Sciatic nerve (tissue), 2 donors: Measurements from ENCODE around the gene DLX1. TPM values are rescaled to one million over a fixed set of nuclear protein-coding genes. Genes with fewer than 3 reads are reported as not detected.

ENCODE experiments used
- ATAC-seq: fragments of 200-7000 bp; cut with Tn5 transposase; one replicate; pipeline ENCODE4 v1.9.1; 2020; ENCODE audit warnings: mild to moderate bottlenecking, moderate library complexity
- DNase-seq: peaks from one replicate; pipeline ENCODE4 v3.0.0-alpha.2; 2020; ENCODE audit warnings: low spot score
- intact Hi-C: fragments of 100-400 bp; cut with DNase I; formaldehyde crosslinking; loops from one replicate; pipeline ENCODE4 v1.14.2; 2022
- total RNA-seq: library from RNA; stranded (reverse); fragmentation: NEBNext Ultra II Directional; extraction: Animal tissue kit (Norgen Biotek cat#: 25700); gene quantifications from one replicate; pipeline ENCODE4 v1.2.1, GENCODE V29; 2021
- donor health status: DM: no; HTN: no; CAD: no.
- donor health status: DM: no; HTN: no; CAD: no.

The DLX1 gene
- total RNA-seq, 1 donor from 2014 or later: 0.94 TPM

DNA sequence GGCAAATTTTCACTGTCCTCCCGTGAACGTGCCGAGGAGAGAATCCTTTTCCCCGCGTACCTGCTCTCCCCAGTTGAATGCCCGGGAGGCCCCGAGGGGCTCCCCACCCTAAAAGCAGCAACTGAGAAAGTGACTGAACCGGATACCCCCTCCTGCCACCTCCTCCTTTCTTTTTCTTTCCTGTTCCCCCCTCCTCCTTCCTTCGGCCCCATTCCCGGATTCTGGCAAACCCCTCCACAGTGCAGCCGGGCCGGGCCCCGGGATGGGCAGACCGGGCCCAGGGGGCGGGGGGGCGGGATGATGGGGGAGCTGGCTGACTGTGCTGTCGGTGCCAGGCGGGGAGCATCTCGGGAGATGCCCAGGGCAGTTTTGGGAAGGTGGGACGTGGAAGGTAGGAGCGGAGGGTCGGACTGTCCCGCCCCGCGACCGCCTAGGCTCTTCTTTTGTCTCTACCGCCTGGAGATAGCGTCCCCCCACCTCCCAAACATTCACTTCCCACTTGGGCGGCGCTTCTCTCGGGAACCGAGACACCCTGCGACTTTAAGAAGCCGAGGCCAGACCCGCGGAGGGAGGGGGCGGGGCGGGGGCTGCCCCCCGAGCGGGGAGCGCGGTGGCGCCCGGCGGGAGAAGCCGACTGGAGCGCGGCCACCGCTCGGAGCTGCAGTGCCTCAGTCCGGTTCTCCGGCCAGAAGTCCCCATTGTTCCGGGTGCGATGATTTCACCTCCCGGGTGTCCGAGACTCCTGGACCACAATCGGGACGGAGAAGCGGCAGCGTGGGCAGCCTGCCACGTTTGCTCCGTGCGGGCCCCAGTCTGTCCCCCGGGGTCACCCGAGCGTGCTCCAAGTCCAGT, 9.2 kb downstream of the DLX1 start:
- ATAC-seq (peak; percentile 6), DNase-seq (peak; percentile 61)
- intact Hi-C loops: no loop called here

DNA sequence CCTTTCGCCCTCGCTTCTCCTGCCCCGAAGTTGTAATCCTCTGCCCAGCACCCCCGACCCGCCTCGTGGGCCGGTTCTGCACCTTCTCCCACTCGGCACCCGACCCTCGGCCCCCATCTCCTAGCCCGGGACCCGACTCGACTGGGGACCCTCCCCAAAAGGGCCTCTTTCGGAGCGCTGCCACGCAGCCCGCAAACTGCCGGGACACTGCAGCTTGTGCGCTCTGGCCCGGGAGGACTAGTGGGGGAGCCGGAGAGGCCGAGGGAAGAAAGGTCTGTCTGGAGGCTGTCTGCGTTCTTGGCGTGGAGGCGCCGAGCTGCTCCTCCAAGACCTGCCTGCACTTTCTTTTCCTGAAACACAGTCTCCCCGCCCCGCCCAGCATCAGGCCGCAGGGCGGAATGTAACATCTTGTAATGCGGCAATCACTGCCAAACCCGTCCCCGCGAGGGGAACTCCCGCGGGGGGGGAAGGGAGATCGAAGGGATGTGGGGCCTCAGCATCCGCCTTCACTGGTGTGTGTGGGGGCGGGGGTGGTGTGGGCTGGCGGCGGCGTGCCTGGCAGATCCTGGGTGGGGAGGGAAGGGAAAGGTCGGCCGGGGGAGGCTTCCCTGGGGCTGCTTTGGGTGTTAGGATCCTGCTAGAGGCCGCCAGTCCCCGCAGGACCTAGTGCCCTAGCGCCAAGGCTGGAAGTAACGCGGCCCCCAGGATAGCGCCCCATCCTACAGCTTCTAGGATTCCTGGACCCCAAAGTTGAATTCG, 10.0 kb downstream of the DLX1 start:
- peak; percentile 67 for DNase-seq
- ATAC-seq: peak; percentile 43
- intact Hi-C loops: no loop called here

DNA sequence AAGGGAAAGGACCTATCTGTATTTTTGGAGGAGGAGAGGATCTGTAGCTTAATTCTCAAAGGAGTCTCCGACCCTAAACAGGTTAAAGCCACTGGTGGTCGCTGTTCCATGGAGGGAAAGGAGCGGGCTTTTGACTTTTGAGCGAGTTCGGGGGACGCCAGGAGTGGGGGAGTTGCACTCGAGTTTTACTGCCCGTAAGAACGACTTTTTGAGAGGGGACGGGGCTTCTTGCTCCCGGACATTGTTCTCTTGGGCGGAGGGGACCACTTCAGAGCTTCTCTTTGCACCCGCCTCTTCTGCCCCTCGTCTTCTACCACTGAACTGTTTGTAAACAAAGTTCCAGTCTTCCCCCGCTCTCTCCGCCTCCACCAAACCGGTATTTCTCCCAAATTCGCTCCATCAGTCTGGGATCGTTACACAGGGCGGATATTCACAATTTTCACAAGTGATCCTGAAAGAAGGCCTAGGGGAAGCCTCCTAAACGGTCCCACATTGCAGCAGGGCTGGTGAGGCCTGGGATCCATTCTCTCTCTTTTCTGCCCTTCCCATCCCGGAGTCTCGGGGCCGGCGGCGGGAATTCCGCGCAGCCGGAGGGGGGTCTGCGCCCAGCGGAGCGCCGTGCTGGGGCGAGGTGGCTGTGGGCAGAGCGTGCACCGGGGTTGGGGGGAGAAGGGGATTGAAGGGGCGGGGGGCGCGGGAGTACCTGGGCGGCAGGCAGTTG, 10.8 kb downstream of the DLX1 start:
- ATAC-seq: no peak
- no peak for DNase-seq
- intact Hi-C loops: no loop called here

DNA sequence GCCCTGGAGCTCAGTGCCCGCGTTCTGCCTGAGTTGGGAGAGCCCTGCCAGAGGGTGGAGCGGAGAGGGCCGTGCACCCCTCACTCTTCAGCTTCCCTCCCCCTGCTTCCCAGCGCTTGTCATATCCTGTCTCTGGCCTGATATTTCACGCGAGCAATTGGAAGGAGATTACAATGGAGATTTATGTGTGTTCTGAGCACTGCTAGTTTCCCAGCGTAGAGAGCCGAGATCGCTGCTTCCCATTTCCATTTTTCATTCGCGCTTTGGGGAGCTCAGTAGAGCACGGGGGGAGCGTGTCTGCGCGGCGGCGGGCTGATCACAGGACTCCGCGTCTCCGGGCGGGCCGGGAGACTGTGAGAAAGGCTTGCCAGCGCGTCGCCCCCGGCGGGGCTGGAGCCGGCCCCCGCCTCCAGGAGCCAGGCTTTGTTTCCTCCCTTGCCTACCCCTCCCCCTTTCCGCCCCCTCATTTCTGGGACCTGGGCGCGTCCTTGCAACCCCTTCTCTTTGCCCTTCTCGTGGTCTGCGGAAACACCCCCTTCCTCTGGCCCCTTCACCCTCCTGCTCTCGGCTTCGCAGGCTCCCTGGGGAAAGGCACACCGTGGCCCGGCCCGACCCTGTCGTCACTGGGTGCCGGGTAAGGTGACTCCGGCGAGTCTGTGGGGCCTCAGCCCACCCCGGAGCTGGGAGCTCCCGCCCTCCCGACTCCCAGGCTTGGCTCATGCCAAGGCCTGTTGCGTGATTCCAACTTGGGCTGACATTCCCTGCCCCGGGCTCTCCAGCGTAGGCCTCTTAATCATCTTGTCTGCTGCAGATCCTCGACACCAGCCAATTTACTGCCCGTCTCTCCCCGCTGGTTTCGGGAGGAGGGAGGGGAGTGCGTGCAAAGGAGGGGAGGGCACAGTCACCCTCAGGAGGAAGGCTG, 11.6 kb downstream of the DLX1 start:
- peak; percentile 56 for DNase-seq
- intact Hi-C loops: no loop called here
- ATAC-seq: no peak

DNA sequence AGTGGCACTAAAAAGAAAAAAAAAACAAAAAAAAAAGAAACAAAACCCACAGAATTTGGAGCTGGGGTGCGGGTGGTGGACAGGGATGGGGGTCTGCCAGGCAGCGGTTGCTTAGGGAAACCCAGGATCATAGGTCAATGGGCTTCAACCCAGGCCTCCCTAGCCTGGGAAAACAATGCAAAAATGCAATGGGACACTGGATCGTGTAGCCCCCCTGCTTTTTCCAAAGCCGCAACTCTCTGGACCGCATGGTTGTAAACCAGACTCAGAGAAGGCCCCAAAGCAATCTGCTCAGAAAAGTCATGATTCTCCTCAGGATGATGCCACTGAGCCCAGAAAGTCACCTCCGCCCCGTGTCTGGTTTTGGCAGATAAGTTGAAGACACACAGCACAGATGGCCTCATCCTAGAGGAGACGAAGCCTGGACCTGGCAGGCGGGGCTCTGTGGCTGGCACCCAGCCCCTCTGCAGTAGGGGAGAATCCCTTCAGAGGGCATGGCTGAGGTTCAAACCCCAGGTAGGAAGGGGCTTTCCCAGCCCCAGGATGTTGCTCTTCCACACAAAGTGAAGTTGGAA, 12.3 kb downstream of the DLX1 start:
- ATAC-seq (no peak), DNase-seq (no peak)
- intact Hi-C loops: no loop called here

DNA sequence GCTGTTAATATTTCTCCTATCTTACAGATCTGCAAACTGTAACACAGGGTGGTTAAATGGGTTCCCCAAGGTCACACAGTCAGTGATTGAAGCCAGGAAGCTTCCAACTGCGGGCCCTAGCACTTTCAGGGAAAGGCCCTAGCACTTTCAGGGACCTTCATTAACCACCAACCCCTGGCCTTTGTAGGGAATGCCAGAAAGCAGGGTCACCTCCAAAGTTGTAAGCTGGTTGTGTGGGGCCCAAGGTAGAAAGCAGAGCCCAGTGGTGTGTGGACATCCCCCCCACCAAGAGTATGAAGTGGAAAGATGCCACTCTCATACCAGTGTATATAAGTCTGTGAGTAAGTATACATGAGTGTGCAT, 13.0 kb downstream of the DLX1 start:
- intact Hi-C loops: no loop called here
- ATAC-seq: no peak
- no peak for DNase-seq

DNA sequence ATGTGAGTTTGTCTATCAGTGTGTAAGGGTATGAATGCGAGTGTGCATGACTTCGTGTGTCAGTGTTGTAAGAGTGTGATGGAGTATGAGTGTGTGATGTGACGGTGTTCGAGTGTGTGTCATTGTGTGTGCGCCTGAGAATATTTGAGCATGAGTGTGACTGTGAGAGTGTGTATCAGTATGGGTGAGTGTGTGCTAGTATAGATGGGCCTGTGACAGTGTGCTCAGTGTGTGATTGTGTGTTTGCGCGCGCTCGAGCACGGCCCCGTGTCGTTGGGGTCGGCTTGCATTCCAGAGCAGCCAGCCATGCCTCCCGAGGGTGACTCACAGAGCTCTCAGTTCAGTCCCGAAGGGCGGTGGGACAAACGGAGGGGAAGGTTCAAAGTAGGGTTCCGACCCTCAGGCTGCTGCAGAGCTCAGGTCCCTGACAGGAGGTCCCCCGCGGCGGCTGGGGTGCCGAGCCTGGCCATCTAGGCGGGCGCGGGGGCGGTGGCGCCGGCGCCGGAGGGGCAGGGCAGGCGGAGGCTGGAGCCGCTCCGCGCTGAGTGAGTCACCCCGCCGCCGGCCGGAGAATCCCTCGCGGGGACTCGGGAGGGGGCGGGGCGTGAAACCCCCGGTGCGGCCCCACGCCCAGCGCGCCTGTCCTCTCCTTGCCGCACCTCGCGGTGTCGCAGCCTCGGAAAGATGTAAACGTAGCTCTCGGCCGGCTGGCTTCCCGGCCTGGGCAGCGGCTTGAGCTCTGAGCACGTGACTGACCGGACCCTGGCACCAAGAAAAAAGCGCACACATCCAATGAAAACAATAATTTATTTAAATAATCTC, 13.6 kb downstream of the DLX1 start:
- no peak for ATAC-seq
- intact Hi-C loops: no loop called here
- peak; percentile 65 for DNase-seq

DNA sequence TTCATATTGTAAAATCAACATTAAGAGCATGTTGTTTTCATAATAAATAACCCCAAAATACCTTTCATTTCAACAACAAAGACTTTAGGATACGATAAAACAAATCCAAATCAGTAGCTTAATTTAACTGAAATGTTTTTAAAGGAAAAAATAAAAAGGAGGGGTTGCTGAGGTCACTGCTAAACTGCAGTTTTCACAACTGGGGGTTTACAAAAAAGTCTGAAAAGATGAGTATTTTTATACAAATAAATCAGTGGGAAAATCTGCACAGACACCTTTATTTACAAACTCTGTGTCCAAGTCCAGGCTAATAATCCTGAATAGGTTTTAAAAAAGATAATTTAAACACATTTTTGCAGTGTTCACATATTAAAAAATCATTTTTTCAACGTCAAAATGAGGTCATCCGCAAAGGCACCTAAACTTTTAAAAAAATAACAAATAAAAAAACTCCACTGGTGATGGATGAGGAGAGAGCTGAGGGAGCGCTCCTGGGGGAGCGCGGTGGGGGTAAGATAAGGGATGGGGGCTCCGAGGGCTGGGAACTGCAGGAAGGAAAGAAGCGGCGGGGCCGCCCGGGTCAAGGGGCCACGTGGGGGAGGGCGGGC, 14.3 kb downstream of the DLX1 start:
- intact Hi-C loops: loop anchor here (10.0 kb wide), 1 partner anchor 295 kb away; no protein-coding TSS in a partner anchor
- DNase-seq (no peak), ATAC-seq (no peak)

DNA sequence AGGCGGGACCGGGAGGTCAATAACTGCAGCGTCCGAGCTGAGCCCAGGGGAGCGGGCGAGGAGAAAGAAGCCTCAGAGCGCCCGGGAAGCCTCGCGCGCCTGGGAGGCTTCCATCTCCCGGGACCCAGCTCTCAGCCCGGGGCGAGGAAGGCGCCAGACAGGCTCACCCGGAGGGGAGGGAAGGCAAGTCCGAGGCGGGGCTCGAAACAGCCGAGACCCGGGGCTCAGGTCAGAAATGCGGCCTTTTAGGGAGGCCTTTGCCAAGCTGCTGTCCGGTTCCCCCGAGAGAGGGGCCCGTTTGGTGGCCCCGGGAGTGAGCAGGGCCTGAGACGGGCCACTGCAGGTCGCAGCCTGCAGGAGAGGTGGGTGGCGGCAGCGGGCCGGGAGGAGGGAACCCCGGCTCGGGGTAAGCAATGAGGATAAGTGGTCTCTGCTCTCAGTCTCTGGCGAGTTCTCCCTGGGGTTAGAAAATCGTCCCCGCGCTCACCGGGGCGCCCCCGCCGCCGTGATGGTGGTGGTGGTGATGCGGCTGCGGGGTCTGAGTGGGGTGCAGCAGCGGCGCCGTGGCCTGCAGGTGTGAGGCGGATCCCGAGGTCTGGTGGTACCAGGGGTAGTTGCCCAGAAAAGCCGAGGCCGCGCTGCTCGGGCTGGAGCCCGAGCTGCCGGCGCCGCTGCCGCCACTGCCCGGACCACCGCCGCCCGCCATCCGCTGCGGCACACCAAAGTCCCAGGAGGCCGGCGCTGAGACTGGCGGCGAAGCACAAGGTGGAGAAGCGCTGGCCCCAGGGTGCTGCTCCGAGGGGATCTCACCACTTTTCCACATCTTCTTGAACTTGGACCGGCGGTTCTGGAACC, 15.0 kb downstream of the DLX1 start:
- intact Hi-C loops: loop anchor here (10.0 kb wide), 1 partner anchor 296 kb away; no protein-coding TSS in a partner anchor
- peak; percentile 58 for DNase-seq
- no peak for ATAC-seq

DNA sequence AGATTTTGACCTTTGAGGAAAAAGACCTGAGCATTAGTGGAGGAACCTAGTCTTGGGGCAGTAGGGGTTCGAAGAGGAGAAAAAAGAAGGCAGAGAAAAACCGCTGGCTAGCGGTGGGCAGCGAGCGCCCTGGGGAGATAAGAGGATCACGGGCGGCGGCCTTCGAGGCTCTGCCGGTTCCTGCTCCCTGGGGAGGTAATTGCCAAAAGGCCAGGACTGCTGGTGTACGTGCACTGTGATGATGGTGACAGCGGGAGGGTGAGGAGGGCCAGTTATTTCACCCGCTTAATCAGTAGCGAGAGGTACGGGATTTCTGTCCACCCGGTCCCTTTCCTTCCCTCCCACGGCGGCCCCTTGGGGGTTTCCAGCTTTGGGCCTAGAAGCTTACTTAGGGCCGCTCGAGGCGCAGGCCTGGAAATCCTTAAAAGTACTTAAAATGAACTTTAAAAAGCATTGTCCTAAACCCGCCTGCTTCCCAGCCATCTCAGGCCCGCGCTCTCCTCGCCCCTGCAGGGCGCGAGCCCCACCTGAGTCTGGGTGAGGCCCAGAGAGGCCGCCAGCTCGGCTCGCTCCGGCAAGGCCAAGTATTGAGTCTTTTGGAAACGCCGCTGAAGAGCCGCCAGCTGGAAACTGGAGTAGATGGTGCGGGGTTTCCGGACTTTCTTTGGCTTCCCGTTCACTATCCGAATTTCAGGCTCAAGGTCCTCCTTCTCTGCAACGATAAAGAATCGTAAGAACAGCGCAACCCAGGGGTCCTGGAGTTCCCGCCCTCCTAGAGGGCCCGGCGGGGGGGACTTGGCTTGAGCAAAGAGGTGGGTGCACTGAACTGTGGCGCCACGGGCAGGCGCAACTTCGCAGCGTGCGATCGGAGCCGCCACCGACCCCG, 15.9 kb downstream of the DLX1 start:
- ATAC-seq (no peak), DNase-seq (peak; percentile 59)
- intact Hi-C loops: loop anchor here (10.0 kb wide), 1 partner anchor 296 kb away; no protein-coding TSS in a partner anchor

DNA sequence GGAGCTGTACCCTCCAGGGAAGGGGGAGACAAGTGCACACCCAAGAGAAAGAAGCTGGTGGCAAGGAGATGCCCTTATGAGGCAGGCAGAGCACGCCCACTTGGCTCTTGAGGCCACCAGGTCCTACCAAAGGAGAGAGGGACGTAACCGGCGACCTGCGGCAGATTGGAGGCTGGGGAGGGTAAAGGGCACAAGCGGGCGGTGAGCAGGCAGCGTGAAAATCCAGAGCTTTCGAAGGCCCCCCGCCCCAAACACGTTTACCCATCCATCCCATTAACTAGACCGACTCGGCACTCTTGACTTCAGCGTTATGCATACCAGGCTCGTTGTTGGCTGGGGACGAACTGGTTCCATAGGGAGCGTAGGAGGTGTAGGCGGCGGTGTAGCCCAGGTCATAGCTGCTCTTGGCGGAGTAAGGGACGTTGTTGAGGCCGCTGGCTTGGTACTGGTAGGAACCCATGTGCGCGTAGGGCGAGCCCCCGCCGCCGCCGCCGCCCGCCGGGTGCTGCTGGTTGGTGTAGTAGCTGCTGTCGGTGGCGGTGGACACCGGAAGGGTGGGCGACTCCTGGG, 16.6 kb downstream of the DLX1 start:
- intact Hi-C loops: loop anchor here (10.0 kb wide), 1 partner anchor 297 kb away; no protein-coding TSS in a partner anchor
- peak; percentile 57 for DNase-seq

DNA sequence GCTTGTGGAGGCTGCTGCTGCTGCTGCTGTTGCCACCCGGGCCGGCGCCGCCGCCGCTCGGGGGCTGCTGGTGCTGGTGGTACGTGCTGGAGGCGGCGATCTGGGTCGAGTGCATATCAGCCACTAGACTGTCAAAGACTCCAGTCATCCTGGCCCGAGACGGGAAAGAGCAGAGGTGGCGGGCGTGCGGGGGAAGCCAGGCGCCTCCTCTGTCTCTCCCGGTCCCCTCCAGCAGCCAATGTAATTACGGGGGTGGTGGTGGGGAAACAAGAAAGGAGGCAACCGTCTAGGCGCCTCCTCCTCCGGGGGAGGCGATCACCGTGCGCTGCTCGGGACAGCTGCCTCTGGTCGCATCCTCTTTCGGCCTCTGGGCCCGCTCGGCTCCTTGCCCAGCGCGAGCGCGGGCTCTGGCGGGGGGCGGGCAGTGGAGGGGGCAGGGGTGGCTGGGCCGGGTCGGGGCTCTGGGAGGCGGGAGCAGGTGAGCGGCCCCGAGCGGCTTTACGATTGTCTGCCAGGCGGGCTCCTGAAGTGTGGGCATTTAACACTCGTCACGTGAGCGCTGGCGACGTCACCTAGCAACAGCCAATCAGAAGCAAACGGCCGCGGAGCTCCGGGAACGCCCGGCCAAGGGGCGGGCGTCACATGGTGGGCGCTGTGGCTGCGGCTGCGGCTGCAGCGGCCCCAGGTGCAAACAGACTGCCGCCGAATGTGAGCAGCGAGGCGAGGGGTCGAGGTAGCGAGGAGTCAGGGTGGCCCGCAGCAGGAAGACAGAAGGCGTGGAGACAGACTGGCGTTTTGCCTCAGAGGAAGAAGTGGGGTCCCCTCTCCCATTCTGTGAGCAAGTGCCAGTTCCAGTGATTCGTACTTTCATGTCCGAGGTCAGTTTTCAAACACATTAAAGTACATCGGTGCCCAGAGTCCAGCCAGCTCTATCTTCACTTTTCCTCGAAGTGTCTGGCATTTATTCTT, 17.4 kb downstream of the DLX1 start, which contains the start of gene DLX2:
DLX2 (minus strand) TSS at position 510 of the 969 bp plus-strand sequence; CDS start at position 148, 362 bp downstream.
- ATAC-seq (peak; percentile 67), DNase-seq (peak; percentile 88)
- intact Hi-C loops: loop anchor here (10.0 kb wide), 1 partner anchor 298 kb away; no protein-coding TSS in a partner anchor

More for the DNA sequence above, 16.6 kb downstream of the DLX1 start:
- ATAC-seq: peak; percentile 2
